SW480 (cell line): ENCODE results near the gene HOXB9.

Experiments
- DNase-seq: peaks from one replicate; pipeline ENCODE4 v3.0.0-alpha.2; 2016; ENCODE audit warnings: low spot score

The HOXB9 gene

DNA sequence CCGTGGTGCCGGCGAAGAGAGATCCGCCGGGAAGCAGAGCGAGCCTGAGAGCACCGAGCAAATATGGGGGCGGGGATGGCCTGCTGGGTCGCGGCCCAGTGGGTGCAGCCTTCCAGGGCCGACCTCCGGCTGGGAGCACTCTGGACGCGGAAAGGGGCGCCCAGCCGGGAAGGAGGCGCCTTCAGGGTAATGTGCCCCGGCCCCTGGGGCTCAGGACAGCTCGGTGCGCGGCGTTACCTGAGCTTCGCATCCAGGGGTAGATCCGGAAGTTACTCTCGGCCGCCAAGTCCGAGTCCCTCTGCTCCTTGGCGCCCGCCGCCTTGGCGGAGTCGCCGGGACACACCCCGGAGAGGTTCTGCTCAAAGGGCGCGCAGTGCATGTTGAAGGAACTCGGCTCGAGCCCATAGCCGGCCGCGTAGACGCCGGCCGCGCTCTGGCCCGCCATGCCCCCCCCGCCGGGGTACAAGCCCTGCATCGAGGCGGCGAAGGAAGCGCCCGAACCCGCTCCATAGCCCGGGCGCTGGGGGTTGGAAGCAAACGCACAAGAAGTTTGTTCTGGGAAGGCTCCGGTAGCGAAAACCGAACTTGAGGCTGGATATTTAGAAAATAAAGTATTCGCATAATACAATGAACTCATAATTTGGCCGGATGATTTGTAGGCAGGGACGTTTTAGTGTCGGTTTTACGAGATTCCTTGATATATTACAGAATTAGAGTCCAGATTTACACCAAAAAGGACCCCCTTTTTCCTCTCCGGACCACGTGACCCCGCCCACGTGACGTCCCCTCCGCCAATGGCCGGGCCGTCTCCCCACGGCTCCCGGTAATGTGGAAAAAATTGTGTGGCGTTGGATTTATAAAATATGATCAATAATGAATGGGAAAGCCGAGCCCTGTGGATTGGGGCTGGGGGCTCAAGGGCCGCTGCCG, 15.6 kb downstream of the HOXB9 start, which contains the start of gene HOXB7:
Gene HOXB7, minus strand, starts transcription at position 736 of the 930 bp plus-strand sequence. Its CDS starts 99 bp downstream, at position 637.
- peak; percentile 63 for DNase-seq

DNA sequence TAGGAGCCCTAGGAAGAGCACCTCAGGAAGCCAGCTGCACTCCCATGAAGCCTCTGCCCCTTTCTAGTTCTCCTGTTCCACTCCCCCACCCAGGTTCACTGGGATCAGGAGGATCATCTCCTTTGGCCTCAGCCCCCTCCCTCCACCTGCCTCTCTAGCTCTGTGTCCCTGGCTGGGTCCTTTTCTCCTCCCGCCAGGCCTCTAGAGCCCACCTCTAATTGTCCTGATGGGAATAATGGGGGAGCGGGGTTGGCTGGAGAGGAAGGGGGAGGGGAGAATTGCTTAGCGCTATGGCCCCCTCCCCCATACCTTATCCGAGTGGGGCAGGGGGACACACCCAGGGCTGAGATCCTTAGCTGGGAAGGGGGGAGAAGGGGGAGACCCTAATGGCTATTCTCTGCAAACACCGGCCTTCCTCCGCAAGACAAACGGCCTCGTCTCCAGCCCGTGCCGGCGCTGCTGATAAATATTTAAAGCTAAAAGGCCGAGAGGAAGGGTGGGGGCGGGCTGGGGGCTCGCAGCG, 16.3 kb downstream of the HOXB9 start:
- peak; percentile 27 for DNase-seq

DNA sequence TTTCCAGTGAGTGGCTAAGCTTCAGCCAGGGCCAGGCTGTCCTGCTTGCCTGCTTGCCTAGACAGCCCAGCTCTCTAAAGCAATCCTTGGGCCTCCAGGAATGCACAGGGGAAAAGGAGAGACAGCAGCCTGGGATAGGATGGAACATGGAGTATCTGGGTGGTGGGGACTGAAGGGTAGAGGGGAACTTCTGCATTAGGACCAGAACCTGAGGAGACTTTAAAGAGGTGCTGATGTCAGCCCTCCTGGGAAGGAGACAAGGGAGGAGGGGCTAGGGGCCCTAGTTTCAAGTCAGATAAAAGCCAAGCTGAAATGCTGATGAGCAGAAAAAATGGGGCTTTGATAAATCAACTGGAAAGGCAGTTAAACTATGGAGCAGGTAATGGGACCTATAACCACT, 17.1 kb downstream of the HOXB9 start:
- peak; percentile 40 for DNase-seq

DNA sequence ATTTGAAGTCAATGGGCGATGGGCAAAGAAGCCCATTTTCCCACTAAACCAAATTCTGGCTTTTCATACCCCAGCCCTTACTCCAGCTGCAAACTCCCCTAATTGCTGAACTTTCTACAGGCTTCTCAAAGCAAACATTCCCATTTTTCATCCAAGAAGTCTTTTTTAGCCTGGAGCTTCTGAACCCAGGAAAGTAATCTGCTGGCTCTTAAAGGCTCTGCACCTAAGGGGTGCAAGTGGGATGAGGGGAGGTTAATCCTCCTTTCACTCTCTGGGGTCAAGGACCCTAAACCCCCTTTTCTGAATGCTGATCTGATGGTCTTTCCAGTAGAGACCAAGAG, 17.7 kb downstream of the HOXB9 start:
- no peak for DNase-seq

DNA sequence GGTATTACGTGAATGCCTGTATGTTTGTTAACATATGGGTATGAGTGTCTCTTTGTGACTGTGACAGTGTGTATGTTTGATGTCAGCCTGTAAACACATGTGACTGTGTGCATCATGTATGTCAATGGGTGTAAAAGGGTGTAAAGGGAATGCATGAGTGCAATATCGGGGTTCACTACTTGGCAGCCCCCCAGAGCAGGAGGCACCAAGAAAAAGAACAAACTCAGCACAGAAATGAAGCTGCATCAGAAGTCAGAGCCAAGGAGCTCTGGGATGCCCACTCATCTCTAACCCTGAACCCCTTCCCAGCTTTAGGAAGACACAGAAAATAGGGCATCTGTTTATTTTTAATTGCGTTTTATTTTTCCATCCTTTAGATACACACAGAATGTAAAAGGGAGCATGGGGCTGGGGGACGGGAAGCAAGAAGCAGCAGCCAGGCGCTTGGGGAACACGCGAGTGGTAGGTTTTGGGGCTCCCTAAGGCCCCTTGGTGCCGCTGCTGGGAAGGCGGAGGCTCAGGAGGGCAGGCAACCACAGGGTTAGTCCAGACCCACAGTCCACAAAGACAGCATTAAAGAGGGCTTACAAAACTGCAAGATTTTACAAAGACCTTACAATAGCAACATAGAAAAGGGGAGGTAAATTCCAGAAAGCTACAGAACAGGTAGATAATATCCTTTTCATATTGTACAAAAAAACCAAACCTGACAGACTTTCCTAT, 19.1 kb downstream of the HOXB9 start:
- DNase-seq = peak; percentile 31

DNA sequence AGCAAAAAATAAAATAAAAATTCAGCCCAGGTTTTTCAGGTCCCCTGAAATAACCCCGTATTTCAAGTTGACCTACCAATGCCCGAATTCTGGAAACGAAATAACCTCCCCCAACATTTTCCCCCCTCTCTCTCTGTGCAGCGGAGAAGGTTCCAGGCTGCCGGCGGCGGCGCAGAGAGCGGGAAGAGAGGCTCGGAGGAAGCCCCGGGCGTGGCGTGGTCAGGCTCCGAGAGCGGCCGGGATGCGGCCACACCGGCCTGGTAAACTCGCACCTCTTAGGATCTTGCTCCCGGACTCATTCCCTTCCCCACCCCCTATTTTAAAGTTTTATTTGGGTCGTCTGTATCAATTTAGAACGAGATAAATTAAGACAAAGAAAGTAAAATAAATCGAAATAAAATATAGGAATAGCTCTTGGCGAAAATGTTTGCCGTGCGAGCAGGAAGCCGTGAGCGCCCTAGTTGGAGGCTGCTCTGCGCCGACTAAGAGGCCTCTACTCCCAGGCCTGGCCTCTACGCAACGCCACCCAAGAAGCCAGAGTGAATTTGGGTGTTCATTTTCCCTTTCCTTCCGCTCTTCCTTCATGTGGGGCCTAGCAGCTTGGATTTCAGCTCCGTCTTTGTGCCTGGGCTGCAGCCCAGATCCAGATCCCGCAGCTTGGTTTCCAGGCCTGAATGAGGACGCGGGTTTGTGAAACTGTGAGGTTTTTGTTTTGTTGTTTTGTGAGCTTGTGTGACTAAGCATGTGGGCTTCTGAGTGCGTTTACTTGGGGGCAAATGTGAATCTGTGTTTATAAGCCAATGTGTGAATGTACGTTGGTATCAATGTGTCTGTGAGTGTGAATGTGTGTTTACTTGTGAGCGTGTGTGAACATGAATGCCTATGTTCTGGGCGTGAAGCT, 19.9 kb downstream of the HOXB9 start:
- DNase-seq = peak; percentile 70

DNA sequence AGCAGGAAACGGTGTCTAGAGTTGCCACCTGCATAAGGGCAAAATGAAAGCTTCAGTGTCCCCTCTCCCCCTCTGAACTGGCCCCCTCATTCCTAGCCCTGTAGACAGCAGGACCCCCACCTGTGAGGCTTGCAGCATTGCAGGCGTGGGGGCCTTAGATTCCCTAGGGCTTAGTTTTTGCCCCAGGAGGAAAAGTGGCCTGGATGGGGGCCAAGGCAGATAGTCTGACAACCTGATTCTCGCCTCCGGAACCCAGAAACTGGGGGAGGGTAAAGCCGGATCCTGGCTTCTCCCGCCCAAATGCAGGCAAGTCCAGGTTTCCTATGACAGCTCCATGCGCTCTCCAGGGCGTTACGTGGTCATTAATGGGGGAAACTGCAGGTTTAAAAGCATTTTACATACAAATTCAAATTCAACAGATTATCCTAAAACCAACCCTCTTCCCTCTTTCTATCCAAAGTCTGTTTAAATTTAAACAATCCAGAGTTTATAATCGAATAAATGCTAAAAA, 20.7 kb downstream of the HOXB9 start:
- DNase-seq = peak; percentile 82

DNA sequence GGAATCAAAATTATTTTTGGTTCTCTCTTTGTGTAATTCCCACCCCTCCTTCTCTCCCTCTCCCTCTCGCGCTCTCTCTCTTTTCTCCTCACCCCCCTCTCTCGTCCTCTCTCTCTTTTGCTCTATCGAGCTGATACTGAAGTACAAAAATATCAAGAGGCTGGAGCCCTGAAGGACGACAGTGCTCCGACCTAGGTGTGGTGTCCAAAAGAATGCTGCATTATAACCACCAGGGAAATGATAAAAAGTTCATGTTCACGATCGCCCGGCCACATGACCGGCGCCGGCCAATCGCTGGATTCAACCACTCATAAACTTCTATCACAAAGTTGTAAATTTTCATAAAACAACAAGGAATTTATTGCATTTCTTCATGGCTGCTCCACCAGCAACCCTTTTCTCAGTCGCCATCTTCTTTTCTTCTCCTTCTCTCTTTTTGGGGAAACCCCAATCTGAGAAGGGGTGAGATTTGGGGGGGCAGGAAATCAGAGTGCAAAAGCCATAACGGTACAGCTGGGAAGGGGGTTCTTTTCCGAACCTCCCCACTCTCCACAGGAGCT, 21.3 kb downstream of the HOXB9 start, which contains the start of gene HOXB6:
Gene HOXB6, minus strand, starts transcription at position 217 of the 560 bp plus-strand sequence. CDS start 6,836 bp downstream, outside the sequence.
- peak; percentile 92 for DNase-seq

DNA sequence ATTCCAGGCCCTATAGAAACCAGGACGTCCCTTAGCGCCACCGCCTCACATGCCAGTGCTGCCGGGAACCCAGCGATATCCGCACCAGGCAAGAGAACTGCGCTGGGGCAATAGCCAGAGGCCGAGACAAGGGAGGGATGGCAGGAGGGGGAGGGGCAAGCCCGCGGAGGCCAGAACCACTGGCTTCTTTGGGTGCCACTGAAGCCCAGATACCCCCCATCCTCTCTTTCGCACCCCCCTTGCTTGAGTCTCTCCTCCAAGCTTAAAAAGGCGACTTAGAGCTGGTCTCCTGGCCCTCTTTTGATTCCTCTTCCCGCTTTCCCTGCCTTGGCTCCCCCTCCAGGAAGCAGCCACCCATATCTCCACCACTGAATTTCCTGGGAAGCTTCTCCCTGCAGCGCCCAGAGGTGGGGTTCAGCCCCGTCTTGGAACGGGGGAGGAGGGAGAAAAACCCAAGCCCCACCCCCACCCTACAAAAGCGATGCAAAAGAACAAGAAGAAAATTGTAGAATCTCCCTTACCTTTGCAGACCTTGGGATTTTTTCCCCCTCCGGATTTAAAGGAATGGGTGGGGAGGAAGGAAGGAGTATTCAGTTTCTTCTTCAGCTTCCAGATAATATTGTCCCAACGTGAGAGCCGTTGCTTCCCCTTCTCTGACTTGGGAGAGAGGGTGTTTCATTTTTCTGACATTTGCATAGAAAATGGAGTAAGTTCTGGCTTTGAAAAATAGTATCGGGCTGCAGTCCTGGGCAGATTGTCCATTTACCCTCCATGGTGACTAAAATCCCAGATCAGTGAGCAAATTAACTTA, 22.0 kb downstream of the HOXB9 start:
- no peak for DNase-seq

DNA sequence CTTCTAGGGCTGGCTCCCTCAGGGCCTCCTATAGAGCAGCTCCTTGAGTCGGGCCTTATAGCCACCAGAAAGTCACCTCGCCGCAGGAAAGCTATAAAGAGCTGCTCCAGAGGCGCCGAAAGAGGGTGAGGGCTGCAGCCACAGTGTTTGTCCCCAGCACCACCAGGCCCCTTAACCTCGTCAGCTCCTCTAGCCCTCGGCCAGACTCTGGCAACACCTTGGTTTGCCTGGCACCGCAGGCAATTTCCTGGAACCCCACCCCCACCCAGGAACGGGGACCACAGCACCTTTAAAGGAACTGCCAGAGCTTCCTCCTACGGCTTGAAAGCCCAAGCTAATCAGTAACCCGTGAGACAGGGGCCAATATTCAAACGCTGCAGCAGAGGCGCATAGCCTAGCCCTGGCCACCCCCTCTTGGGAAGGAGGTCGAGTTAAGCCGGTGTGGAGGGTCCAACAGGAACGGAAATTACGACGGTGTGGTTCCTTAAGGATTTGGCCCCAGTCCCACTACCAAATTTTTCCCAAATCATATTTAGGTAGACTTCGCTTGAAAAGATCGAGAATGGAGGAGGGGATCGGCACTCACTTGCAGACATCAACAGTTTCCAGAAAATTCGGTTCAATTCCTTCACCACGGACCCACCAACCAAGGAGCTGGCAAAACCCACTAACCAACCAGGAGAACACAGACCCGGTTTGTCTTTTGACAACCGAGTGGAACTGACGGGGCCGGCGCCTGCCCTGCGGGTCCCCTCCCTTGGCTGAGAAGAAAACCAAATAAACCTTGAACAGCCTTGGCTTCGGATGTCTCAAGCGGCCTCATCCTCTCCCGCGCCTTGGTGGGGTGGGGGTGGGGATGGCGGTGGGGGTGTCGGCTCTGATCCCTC, 24.4 kb downstream of the HOXB9 start:
- peak; percentile 74 for DNase-seq

DNA sequence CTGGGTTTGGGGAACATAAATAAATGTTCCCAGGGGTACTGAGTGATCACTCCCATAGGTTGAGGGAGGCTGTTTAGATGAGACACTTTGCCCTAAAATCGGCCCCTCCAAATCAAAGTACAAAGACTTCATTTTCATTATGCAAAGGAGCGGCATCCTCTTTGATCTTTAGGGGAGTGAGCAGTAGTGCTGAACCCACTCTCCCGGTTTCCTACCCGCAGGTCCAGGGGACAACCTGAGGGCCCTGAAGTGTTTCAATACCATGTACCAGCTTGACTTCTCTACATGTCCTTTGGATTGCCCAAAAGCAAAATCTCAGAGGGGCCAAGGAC, 25.0 kb downstream of the HOXB9 start:
- DNase-seq = peak; percentile 74

DNA sequence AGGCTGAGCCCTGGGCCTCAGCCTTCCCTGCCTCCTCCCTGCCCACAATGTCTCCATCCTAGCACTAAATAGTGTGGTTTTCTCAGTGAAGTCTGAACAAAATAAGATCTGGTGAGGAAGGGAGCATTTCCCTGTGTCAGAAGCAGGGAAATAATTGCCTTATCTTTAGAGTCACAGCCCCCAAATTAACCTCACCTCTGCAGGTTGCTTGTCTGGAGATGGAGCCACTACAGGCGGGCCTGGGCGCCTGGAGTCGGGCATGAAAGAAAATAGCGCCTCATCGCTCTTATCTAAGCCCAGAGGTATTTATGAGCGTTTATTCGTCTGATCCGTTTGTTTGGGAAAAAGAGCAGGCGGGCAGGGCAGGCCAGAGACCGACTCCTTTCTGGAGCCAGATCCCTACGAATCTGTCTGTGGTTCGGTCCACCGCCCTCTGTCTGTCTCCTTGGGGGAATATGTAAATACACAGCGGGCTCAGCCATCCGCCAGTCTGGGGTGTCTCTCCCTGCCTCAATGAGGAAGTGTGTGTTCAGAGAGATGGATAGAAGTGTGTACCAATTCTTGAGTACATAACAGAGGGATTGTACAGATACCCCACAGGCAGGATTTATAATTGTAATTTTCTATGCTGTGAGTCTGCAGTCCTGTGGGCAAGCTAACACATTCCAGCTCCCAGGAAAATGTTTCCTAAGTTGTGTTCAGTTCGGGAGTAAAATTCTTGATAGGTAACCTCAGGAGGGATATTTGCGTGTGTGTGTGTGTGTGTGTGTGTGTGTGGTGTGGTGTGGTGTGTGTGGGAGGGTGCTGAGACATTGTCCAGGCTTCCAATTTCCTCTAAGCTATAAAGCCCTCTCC, 25.7 kb downstream of the HOXB9 start:
- peak; percentile 69 for DNase-seq

DNA sequence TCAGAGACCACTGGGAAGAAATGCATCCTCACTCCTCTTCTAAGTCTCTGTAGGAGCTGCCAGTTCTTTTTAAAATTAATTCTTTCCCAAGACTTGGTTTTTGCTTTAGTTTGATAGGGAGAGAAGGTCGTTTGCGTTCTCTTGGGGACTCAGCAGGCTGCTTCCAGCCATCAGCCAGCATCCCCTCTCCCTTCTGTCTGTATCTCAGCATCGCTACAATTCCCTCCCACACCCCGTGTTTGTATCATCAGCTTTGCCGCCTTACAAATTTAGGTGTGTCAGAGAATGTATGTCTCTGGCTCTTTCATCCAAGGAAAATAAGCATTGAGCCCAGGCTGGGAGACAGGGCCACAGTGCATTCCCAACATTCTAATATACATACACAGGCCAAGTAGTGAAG, 26.8 kb downstream of the HOXB9 start:
- DNase-seq = no peak

DNA sequence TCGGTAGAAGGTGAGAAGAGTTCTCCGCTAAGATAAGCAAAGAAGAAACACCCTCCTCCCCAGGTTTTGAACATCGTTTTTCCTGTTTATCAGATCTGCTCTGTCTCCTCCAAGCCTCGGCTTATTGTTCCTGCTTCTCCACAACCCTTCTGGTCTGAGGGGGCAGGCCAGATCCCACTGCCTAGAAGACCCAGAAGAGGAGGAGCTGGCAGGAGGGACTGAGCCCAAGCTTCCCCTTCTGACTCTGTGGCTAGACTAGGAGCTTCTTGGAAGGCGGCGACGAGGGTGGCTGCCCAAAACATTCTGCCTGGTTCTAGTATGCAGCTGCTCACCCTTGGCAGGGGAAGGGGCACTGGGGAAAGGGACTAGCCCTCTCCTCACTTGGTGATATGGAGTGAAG, 27.4 kb downstream of the HOXB9 start:
- DNase-seq = no peak

DNA sequence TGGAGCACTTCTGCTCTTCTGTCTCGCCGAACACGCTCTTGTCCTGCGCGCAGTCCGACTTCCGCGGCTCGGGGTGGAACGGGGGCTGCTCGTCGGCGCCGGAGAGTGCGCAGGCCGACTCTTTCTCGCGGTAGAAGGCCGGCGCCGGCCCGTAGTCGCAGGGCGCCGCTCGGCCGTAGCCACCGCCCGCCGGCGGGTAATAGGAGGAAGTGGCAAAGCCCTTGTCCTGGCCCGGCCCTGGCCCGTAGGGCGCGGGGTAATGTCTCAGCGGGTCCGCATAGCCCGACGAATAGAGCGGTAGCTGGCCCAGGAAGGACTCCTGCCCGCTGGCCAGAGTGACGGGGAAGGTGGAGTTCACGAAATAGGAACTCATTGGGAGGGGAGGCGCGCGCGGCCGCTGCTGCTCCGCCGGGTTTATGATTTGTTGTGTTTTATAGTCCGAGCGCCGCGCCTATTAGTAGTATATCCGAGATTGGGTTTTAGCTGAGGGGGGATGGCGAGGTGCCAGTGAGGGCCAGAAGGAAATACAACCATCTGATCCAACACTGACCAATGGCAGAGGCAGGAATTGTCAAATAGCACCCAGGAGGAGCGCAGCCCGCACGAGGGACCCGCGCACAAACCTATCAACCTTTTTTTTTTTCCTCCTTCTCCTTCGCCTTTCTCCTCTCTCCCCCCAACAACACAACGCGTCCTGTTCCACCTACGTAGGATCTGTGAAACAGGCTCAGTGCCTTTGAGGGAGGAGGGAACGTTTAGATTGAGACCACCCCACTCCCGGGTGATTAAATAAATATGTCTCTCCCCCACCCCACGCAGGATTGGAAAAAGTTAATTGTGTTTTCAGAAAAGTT, 28.2 kb downstream of the HOXB9 start:
- DNase-seq = peak; percentile 82

DNA sequence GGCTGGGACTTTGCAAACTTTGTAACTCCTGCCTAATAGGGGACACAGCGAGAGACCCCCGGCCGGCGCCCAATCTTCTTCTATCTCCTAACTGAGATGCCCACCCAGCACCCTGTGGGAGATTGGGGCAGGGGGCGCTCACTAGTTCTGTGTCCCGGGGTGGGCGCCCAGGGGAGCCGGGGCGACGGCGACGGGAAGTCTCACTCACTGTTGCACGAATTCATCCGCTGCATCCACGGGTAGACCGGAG, 28.7 kb downstream of the HOXB9 start:
- DNase-seq = no peak

DNA sequence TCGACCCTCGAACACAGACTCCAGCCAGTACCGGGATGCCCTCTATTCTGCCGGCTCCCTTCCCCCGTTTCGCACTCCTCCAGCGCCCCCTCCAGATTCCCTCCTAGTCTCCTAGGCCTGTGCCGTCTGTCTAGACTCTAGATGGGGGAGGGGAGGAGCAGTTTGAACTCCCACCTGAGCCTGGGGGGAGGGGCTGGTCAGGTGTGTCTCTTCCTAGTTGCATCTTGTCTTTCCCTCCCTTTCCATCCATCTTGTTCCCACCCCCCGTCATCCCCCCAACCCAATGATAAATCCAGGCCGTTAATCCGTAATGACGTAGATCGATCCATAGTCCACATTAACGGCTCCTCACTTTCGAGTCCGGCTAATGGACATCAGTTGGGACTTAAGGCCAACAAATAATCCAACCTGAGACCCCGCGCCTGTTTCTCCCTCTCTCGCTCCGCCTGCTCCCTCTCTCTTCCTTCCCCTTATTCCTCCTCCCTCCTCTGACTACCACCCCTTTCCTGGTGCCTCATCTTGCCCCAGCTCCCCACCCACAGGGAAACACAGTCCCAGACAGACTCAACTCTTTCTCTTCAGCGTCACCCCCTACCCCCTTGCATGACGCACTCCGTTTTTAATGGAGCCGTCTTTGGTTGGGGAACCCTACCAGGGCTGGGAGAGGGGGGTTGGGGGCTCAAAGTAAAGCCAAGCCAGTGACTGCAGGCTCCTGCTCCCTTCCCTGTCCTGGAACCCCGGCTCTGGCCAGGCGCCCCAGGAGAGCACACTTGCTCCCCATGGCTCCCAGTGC, 29.2 kb downstream of the HOXB9 start:
- DNase-seq = peak; percentile 72
